ENCODE data around the gene MED27.

MED27 gene

GRCh38 chr9:131874916-131875670, 204.6 kb downstream of the MED27 start:
- no peak overlapping the region for H3K4me3 Mint-ChIP-seq
- H3K36me3 Mint-ChIP-seq (ENCODE audit: low read depth): peaks cover 23% of the 10 kb centered on the region
- no peaks in the 10 kb centered on the region for H3K27me3 Mint-ChIP-seq
- H3K4me1 Mint-ChIP-seq (ENCODE audit: low read depth): no peaks in the 10 kb centered on the region
- H3K9me3 Mint-ChIP-seq: no peaks in the 10 kb centered on the region
- intact Hi-C loops (cut with micrococcal nuclease): no loop called here
- no peak overlapping the region for H3K27ac Mint-ChIP-seq

- no peak overlapping the region for H3K27ac Mint-ChIP-seq
- intact Hi-C loops (cut with micrococcal nuclease): no loop called here
These were observed 205.2 kb downstream of the MED27 start for GRCh38 chr9:131874447-131874846.

GRCh38 chr9:131873891-131874440, 205.7 kb downstream of the MED27 start:
- Mint-ChIP-seq H3K4me1 (ENCODE audit: low read depth) (no peaks in the 10 kb centered on the region), H3K36me3 (ENCODE audit: low read depth) (peaks cover 21% of the 10 kb centered on the region), H3K27me3 (no peaks in the 10 kb centered on the region), H3K9me3 (no peaks in the 10 kb centered on the region), H3K27ac (no peak overlapping the region), H3K4me3 (no peak overlapping the region)
- intact Hi-C loops (cut with micrococcal nuclease): no loop called here

More at GRCh38 chr9:131874447-131874846, 205.2 kb downstream of the MED27 start:
- Mint-ChIP-seq H3K4me3 (no peak overlapping the region), H3K9me3 (no peaks in the 10 kb centered on the region), H3K27me3 (no peaks in the 10 kb centered on the region), H3K4me1 (ENCODE audit: low read depth) (no peaks in the 10 kb centered on the region), H3K36me3 (ENCODE audit: low read depth) (peaks cover 19% of the 10 kb centered on the region)

GRCh38 chr9:131873335-131873734, 206.3 kb downstream of the MED27 start:
- H3K4me3 Mint-ChIP-seq: no peak overlapping the region
- no peaks in the 10 kb centered on the region for H3K9me3 Mint-ChIP-seq
- intact Hi-C loops (cut with micrococcal nuclease): no loop called here
- H3K27ac Mint-ChIP-seq: no peak overlapping the region
- H3K36me3 Mint-ChIP-seq (ENCODE audit: low read depth): peaks cover 25% of the 10 kb centered on the region
- H3K4me1 Mint-ChIP-seq (ENCODE audit: low read depth): no peaks in the 10 kb centered on the region
- no peaks in the 10 kb centered on the region for H3K27me3 Mint-ChIP-seq

- Mint-ChIP-seq H3K4me1 (ENCODE audit: low read depth) (no peaks in the 10 kb centered on the region), H3K27me3 (no peaks in the 10 kb centered on the region), H3K9me3 (no peaks in the 10 kb centered on the region), H3K4me3 (no peak overlapping the region), H3K36me3 (ENCODE audit: low read depth) (peaks cover 25% of the 10 kb centered on the region), H3K27ac (no peak overlapping the region)
- intact Hi-C loops (cut with micrococcal nuclease): no loop called here
These were observed 207.0 kb downstream of the MED27 start for GRCh38 chr9:131872702-131873101.

DNA sequence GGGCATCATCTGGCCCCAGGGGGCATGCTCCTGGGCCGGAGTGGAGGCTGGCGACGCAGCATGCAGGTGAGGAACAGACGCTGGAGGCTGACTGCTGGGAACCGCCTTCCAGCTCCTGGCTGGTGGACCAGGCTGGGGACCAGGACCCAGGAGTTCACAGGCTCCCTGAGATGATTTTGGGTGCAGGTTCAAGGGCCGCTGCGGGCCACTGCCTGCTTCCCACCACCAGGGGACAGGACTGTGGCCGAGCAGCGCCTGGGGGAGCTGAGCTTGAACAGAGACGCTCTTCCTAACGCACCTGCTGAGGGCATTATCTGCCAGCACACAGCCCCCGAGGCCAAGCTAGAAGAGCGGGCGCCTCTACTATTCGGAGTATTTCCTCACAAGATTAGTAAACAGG, 207.7 kb downstream of the MED27 start:
- Mint-ChIP-seq H3K36me3 (ENCODE audit: low read depth) (peaks cover 20% of the 10 kb centered on the region), H3K4me1 (ENCODE audit: low read depth) (no peaks in the 10 kb centered on the region), H3K4me3 (no peak overlapping the region), H3K27ac (no peak overlapping the region), H3K27me3 (no peaks in the 10 kb centered on the region), H3K9me3 (no peaks in the 10 kb centered on the region)
- intact Hi-C loops (cut with micrococcal nuclease): no loop called here

- Mint-ChIP-seq H3K27ac (no peak overlapping the region), H3K9me3 (no peaks in the 10 kb centered on the region), H3K27me3 (no peaks in the 10 kb centered on the region), H3K4me3 (no peak overlapping the region), H3K36me3 (ENCODE audit: low read depth) (peaks cover 16% of the 10 kb centered on the region), H3K4me1 (ENCODE audit: low read depth) (no peaks in the 10 kb centered on the region)
- intact Hi-C loops (cut with micrococcal nuclease): no loop called here
These were observed 209.5 kb downstream of the MED27 start for GRCh38 chr9:131870156-131870555.

DNA sequence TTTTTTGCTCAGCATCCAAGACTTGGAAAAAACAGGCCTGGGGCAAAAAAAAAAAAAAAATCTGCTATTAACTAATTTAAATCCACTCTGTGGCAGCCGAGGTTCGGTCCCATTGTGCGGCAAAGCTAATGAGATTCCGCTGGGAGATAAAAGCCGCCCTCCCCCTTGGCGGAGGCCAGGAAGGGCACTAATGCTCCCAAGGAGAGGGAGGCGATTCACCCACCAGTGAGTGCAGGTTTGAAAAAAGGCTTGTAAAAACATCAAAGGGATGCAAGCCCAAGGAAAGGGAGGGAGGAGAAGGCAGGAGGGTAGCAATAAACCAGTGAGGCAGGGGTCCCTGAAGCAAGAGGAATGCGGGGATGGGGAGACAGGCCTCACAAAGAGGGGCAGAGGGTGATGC, 210.3 kb downstream of the MED27 start:
- Mint-ChIP-seq H3K4me1 (ENCODE audit: low read depth) (no peaks in the 10 kb centered on the region), H3K4me3 (no peak overlapping the region), H3K27ac (no peak overlapping the region), H3K9me3 (no peaks in the 10 kb centered on the region), H3K36me3 (ENCODE audit: low read depth) (peaks cover 15% of the 10 kb centered on the region), H3K27me3 (no peaks in the 10 kb centered on the region)
- intact Hi-C loops (cut with micrococcal nuclease): no loop called here

DNA sequence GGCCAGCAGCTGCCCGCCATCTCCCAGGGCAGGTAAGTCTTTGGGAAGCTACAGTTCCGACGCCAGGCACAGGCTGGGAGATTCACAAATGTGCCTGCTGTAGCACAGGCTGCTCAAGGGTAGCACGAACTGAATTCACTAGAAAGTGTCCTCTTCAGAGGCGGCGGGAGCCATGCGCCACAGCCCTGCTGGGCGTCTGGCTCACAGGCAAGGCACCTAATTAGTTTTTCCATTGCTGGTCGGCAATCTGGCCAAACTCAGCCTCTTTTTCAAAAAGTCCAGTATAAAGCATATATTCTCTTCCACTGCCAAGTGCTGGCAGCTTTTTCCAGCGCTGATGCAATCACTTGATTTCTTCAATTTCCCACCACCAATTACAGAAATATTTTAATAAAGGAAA, 210.9 kb downstream of the MED27 start:
- H3K4me3 Mint-ChIP-seq: no peak overlapping the region

GRCh38 chr9:131867611-131868192, 212.0 kb downstream of the MED27 start:
- H3K36me3 Mint-ChIP-seq (ENCODE audit: low read depth): peaks cover 19% of the 10 kb centered on the region
- H3K27me3 Mint-ChIP-seq: no peaks in the 10 kb centered on the region
- H3K27ac Mint-ChIP-seq: no peak overlapping the region

More for the DNA sequence above, 210.9 kb downstream of the MED27 start:
- H3K4me1 Mint-ChIP-seq (ENCODE audit: low read depth): no peaks in the 10 kb centered on the region
- H3K36me3 Mint-ChIP-seq (ENCODE audit: low read depth): peaks cover 9% of the 10 kb centered on the region
- no peaks in the 10 kb centered on the region for H3K9me3 Mint-ChIP-seq
- no peaks in the 10 kb centered on the region for H3K27me3 Mint-ChIP-seq
- intact Hi-C loops (cut with micrococcal nuclease): no loop called here
- H3K27ac Mint-ChIP-seq: no peak overlapping the region

GRCh38 chr9:131865446-131866195, 214.0 kb downstream of the MED27 start:
- H3K4me1 Mint-ChIP-seq (ENCODE audit: low read depth): no peaks in the 10 kb centered on the region
- intact Hi-C loops (cut with micrococcal nuclease): no loop called here
- no peak overlapping the region for H3K4me3 Mint-ChIP-seq
- no peaks in the 10 kb centered on the region for H3K9me3 Mint-ChIP-seq
- H3K27me3 Mint-ChIP-seq: no peaks in the 10 kb centered on the region
- no peak overlapping the region for H3K27ac Mint-ChIP-seq
- peaks cover 40% of the 10 kb centered on the region for H3K36me3 Mint-ChIP-seq (ENCODE audit: low read depth)

More at GRCh38 chr9:131867611-131868192, 212.0 kb downstream of the MED27 start:
- intact Hi-C loops (cut with micrococcal nuclease): no loop called here
- no peak overlapping the region for H3K4me3 Mint-ChIP-seq
- no peaks in the 10 kb centered on the region for H3K9me3 Mint-ChIP-seq
- H3K4me1 Mint-ChIP-seq (ENCODE audit: low read depth): no peaks in the 10 kb centered on the region

DNA sequence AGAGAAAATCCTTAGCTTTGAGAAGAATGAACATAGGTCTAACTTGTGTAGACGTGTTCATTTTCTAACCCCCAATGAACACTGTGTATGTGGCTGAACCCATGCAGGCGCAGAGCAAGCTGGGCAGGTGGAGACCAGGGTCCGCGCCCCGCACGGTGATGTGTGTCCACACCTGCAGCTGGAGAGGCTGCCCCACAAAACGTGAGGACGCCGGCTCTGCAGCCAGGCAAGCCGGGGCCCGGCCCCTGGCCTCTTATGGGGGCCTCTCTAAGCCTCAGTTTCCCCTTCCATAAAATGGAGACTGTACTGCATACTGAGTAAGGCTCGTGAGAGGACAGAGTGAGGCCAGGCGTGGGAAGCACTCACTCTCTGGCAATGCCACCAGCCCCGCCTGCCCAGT, 215.1 kb downstream of the MED27 start:
- H3K27ac Mint-ChIP-seq: no peak overlapping the region

DNA sequence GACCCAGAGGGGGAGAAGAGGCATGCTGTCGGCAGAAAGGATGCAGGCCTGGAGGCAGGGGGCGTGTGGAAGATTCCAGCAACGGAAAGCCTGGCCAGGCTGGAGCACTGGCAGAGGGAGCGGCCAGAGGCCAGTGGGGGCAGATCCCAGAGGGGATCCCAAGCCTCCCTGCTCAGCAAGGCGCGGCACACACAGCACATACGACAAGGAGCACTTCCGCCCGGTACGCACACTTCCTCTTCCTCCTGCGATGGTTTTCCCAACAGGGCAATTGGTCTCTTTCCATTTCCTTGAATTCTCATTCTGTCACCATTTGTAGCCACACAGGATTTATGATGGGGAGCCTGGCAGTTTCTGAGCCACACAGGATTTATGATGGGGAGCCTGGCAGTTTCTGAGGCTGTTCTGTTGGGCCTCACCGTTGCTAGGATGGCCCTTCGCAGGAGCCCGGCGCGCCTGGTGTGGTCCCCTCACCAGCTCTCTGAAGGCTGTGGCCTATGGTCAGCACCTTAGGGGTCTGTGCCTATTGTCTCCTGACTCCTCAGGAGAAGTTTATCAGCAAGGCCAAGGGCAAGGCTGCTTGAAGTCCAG, 216.3 kb downstream of the MED27 start:
- no peaks in the 10 kb centered on the region for H3K27me3 Mint-ChIP-seq
- no peak overlapping the region for H3K27ac Mint-ChIP-seq

More for the DNA sequence above, 215.1 kb downstream of the MED27 start:
- peaks cover 51% of the 10 kb centered on the region for H3K36me3 Mint-ChIP-seq (ENCODE audit: low read depth)
- intact Hi-C loops (cut with micrococcal nuclease): no loop called here
- H3K27me3 Mint-ChIP-seq: no peaks in the 10 kb centered on the region
- H3K9me3 Mint-ChIP-seq: no peaks in the 10 kb centered on the region
- H3K4me1 Mint-ChIP-seq (ENCODE audit: low read depth): no peaks in the 10 kb centered on the region
- no peak overlapping the region for H3K4me3 Mint-ChIP-seq

DNA sequence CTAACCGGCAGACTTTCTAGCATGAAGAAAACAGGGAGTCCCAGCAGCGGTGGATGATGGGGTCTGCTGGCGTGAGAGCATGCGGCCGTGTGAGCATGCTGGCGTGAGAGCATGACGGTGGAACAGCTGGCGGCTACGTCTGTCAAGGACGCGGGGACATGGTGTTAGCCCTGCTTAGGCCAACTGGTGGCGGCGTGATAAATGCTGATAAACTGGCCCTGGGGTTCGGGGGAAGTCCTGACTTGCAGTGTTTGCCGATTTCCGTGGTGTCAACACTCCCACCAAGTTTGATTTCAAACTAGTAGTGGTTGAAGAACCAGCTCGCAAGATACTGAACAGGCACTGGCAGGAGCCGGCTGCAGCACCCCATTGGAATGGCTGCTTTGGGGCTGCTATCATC, 217.4 kb downstream of the MED27 start:
- no peaks in the 10 kb centered on the region for H3K27me3 Mint-ChIP-seq
- H3K36me3 Mint-ChIP-seq (ENCODE audit: low read depth): peaks cover 49% of the 10 kb centered on the region
- H3K4me1 Mint-ChIP-seq (ENCODE audit: low read depth): no peaks in the 10 kb centered on the region
- no peak overlapping the region for H3K27ac Mint-ChIP-seq
- no peak overlapping the region for H3K4me3 Mint-ChIP-seq
- intact Hi-C loops (cut with micrococcal nuclease): no loop called here
- H3K9me3 Mint-ChIP-seq: no peaks in the 10 kb centered on the region

More for the DNA sequence above, 216.3 kb downstream of the MED27 start:
- Mint-ChIP-seq H3K36me3 (ENCODE audit: low read depth) (peaks cover 49% of the 10 kb centered on the region), H3K9me3 (no peaks in the 10 kb centered on the region), H3K4me1 (ENCODE audit: low read depth) (no peaks in the 10 kb centered on the region), H3K4me3 (no peak overlapping the region)
- intact Hi-C loops (cut with micrococcal nuclease): no loop called here

Measured in dendritic cell treated with granulocyte-macrophage colony-stimulating factor and Interleukin-4, amounts not matched to agents 40 ng/mL and 50 ng/mL, for 4 days (primary cell).